Hepatocyte (in vitro differentiated cells): ENCODE measurements around the gene LRBA.

Experiments used
- EZH2 ChIP-seq: fragments of 200-600 bp; sonication (generic); IDR thresholded peaks from 2 replicates; pipeline ENCODE4 v1.6.1; 2016; ENCODE audit warnings: antibody characterized with exemption, mild to moderate bottlenecking, borderline replicate concordance
- EZH2phosphoT487 ChIP-seq: fragments of 200-600 bp; sonication (generic); IDR thresholded peaks from one replicate; pipeline ENCODE4 v1.6.1; 2018; ENCODE audit warnings: antibody characterized with exemption, mild to moderate bottlenecking, low read depth, moderate library complexity; ENCODE audit not compliant: unreplicated experiment, severe bottlenecking

- TF ChIP-seq EZH2phosphoT487, result no peak
- no peak for TF ChIP-seq EZH2
These were observed 334.0 kb downstream of the LRBA start for GRCh38 chr4:150681063-150681462.
